K562 (cell line): ENCODE results near the gene MYL6B.

ENCODE experiments used
- GATA2 ChIP-seq: sonication (generic); formaldehyde crosslinking; IDR thresholded peaks from 2 replicates; pipeline ENCODE4 v1.4.0; 2020; ENCODE audit warnings: mild to moderate bottlenecking, missing genetic modification reagents
- MCM2 ChIP-seq: fragments of 450-650 bp; IDR thresholded peaks from 2 replicates; pipeline ENCODE4 v1.6.1; 2017; ENCODE audit warnings: low read depth, mild to moderate bottlenecking
- POLR2A ChIP-seq: fragments of 450-650 bp; conservative IDR thresholded peaks from 2 replicates; pipeline ENCODE4 v1.6.1; 2016
- TF ChIP-seq, protein P1 (sequence below), 3 experiments: IDR thresholded peaks in 2 of 3; conservative IDR thresholded peaks in 1 of 3; 2 replicates each; pipeline ENCODE4 v1.5.1; 2011 to 2012; ENCODE audit warnings: low read length in 3 of 3, mild to moderate bottlenecking in 3 of 3, control low read depth in 2 of 3, improper control_type of control experiment in 1 of 3, inconsistent platforms in 1 of 3, low read depth in 1 of 3, mixed read lengths in 1 of 3, moderate library complexity in 1 of 3; ENCODE audit not compliant: insufficient read depth in 2 of 3

DNA sequence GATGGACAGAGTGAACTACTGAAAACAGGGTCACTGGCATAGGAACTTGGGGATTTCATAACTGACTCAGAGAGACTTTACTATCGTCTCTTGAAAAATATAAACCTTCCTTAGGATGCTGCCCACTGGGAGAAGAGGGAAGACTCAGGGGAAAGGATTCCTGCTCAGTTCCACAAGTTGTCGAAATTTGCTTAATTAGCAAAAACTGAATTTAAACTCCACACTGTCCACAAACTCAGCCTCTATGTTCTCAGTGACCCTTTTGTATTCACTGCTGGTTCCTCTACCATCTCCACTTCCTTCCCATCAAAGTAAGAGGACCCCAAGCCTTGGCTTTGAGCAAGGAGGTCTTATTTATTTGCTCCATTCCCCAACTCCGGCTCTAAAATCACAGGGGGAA is 7.2 kb upstream of the MYL6B start:
- no peak; the same call in none of the 2 replicates for TF ChIP-seq POLR2A
- TF ChIP-seq MCM2 = no peak
- TF ChIP-seq, protein P1, sequence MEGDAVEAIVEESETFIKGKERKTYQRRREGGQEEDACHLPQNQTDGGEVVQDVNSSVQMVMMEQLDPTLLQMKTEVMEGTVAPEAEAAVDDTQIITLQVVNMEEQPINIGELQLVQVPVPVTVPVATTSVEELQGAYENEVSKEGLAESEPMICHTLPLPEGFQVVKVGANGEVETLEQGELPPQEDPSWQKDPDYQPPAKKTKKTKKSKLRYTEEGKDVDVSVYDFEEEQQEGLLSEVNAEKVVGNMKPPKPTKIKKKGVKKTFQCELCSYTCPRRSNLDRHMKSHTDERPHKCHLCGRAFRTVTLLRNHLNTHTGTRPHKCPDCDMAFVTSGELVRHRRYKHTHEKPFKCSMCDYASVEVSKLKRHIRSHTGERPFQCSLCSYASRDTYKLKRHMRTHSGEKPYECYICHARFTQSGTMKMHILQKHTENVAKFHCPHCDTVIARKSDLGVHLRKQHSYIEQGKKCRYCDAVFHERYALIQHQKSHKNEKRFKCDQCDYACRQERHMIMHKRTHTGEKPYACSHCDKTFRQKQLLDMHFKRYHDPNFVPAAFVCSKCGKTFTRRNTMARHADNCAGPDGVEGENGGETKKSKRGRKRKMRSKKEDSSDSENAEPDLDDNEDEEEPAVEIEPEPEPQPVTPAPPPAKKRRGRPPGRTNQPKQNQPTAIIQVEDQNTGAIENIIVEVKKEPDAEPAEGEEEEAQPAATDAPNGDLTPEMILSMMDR (IDR thresholded peaks at IDR 0.05 in 2 of 3, conservative IDR thresholded peaks at IDR 0.05 in 1 of 3; ENCODE audit: insufficient read depth in 2 of 3, low read depth in 1 of 3, low read length in 3 of 3) = no peak
- no peak for TF ChIP-seq GATA2 (CRISPR knock-in tag)
